Sigmoid colon (tissue), 4 donors: ENCODE measurements around the gene LARP4.
"Not testable (repeated sequence)": the region's sequence is repeated elsewhere in the genome, so short reads cannot be mapped to it uniquely, and the experiment has no call there.

Source experiments
- EP300 ChIP-seq, 4 donors: sonication (generic); formaldehyde crosslinking; IDR thresholded peaks; one replicate each; pipeline ENCODE4 v1.6.1; 2017; ENCODE audit warnings: antibody characterized with exemption in 4 of 4
- POLR2A ChIP-seq, 2 donors: fragments of 450-650 bp; IDR thresholded peaks; one replicate each; pipeline ENCODE4 v1.6.1; 2016; ENCODE audit warnings: antibody characterized with exemption in 2 of 2, mild to moderate bottlenecking in 2 of 2, moderate library complexity in 2 of 2
- POLR2AphosphoS5 ChIP-seq, 4 donors: sonication (generic); formaldehyde crosslinking; IDR thresholded peaks; one replicate each; pipeline ENCODE4 v1.6.1; 2017; ENCODE audit warnings: antibody characterized with exemption in 4 of 4
- TF ChIP-seq, protein P1 (sequence below), 4 experiments: fragments of 450-650 bp in 3 of 4; fragments of 200-600 bp in 1 of 4; IDR thresholded peaks; one replicate each; pipeline ENCODE4 v1.5.1; 2016 to 2019; ENCODE audit warnings: antibody characterized with exemption in 4 of 4, mild to moderate bottlenecking in 3 of 4, moderate library complexity in 2 of 4

DNA sequence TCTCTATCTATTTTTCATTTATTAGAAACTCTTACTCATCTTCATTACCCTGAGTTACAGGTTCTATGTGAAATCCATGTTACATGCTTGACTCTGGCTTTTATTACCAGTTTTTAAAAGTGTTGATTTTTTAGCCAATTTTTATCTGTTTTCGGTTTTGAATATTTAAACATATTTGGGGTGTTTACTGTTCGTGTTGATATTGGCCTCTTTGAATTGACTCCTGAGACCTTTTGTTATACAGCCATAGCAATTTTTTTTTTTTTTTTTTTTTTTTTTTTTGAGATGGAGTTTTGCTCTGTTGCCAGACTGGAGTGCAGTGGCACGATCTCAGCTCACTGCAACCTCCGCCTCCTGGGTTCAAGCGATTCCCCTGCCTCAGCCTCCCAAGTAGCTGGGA is 49.0 kb downstream of the LARP4 start:
- TF ChIP-seq, protein P1, sequence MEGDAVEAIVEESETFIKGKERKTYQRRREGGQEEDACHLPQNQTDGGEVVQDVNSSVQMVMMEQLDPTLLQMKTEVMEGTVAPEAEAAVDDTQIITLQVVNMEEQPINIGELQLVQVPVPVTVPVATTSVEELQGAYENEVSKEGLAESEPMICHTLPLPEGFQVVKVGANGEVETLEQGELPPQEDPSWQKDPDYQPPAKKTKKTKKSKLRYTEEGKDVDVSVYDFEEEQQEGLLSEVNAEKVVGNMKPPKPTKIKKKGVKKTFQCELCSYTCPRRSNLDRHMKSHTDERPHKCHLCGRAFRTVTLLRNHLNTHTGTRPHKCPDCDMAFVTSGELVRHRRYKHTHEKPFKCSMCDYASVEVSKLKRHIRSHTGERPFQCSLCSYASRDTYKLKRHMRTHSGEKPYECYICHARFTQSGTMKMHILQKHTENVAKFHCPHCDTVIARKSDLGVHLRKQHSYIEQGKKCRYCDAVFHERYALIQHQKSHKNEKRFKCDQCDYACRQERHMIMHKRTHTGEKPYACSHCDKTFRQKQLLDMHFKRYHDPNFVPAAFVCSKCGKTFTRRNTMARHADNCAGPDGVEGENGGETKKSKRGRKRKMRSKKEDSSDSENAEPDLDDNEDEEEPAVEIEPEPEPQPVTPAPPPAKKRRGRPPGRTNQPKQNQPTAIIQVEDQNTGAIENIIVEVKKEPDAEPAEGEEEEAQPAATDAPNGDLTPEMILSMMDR (IDR thresholded peaks at IDR 0.05) = not testable (repeated sequence)
- not testable (repeated sequence) for TF ChIP-seq POLR2A, EP300, POLR2AphosphoS5 (IDR thresholded peaks at IDR 0.05)
